ENCODE data around the gene SMIM45.

SMIM45 gene

DNA sequence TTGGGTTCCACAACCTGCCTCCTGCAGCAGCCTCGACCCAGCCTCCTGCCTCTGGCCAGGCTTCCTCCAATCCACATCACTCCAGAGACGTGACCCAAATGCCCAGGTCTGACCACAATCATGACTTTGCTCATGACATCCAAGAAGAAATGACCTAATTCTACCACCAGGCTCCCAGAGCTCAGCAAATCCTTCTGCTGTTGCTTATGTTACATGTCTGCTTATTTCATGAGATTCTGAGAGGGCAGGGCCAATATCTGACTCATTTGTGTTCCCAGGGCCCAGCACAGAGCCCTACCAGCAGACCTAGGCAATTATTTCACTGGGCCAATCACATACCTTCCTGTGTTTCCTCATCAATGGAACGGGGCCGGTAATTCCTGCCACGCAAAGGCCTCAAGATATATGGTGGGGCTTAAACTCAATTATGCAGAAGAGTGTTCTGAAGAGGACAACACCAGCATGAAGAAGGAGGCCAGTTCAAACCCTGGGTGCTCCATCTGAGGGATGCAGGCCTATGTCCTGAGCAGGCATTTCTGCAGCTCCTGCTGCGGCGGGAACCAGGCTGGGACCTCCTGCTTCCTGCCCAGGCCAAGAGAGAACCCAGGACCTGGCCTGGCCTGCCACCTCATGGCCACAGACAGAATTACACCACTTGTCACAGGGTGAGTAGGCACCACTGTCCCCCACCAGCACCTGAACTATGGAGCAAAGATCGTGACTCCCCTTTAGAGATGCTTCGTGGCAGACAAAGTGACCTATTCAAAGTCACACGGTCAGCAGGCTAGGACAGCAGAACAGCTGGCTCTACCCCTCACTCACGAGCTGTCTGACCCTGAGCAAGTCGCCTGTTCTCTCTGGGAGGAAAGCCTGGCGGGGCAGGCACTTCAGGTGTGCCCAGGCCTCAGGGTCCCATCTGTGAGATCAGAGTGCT, 10.9 kb upstream of the SMIM45 start:
- Histone ChIP-seq H3F3A (ENCODE audit: insufficient read depth, low read length, poor library complexity, severe bottlenecking) (no peaks in the 10 kb centered on the region), H2AFZ (ENCODE audit: low read depth, low read length) (no peak overlapping the region), H3K79me2 (replicated peaks; ENCODE audit: insufficient read depth, low read length) (no peaks in the 10 kb centered on the region), H4K20me1 (ENCODE audit: insufficient read depth) (no peaks in the 10 kb centered on the region), H3K4me2 (ENCODE audit: low read length) (no peak overlapping the region), H3K36me3 (ENCODE audit: insufficient read depth, low read length) (no peaks in the 10 kb centered on the region), H3K4me3 (ENCODE audit: low read length) (no peak overlapping the region), H3K9me2 (ENCODE audit: insufficient read depth, low read length) (no peaks in the 10 kb centered on the region), H3K27ac (ENCODE audit: low read length) (no peak overlapping the region), H3K9me3 (ENCODE audit: low read length) (no peaks in the 10 kb centered on the region), H3K9ac (ENCODE audit: low read length) (peak overlapping the region; percentile 3), H3K27me3 (ENCODE audit: insufficient read depth, low read depth, low read length) (no peaks in the 10 kb centered on the region)
- TF ChIP-seq RAD21 (conservative IDR thresholded peaks at IDR 0.05) = peak; percentile 99
- no peak for TF ChIP-seq EP300 (conservative IDR thresholded peaks at IDR 0.05; ENCODE audit: poor library complexity, severe bottlenecking)
- peak; percentile 98 for TF ChIP-seq SMC3 (conservative IDR thresholded peaks at IDR 0.05; ENCODE audit: poor library complexity)
- TF ChIP-seq, protein P1, sequence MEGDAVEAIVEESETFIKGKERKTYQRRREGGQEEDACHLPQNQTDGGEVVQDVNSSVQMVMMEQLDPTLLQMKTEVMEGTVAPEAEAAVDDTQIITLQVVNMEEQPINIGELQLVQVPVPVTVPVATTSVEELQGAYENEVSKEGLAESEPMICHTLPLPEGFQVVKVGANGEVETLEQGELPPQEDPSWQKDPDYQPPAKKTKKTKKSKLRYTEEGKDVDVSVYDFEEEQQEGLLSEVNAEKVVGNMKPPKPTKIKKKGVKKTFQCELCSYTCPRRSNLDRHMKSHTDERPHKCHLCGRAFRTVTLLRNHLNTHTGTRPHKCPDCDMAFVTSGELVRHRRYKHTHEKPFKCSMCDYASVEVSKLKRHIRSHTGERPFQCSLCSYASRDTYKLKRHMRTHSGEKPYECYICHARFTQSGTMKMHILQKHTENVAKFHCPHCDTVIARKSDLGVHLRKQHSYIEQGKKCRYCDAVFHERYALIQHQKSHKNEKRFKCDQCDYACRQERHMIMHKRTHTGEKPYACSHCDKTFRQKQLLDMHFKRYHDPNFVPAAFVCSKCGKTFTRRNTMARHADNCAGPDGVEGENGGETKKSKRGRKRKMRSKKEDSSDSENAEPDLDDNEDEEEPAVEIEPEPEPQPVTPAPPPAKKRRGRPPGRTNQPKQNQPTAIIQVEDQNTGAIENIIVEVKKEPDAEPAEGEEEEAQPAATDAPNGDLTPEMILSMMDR (IDR thresholded peaks at IDR 0.05; ENCODE audit: poor library complexity, severe bottlenecking) = peak; percentile 97

DNA sequence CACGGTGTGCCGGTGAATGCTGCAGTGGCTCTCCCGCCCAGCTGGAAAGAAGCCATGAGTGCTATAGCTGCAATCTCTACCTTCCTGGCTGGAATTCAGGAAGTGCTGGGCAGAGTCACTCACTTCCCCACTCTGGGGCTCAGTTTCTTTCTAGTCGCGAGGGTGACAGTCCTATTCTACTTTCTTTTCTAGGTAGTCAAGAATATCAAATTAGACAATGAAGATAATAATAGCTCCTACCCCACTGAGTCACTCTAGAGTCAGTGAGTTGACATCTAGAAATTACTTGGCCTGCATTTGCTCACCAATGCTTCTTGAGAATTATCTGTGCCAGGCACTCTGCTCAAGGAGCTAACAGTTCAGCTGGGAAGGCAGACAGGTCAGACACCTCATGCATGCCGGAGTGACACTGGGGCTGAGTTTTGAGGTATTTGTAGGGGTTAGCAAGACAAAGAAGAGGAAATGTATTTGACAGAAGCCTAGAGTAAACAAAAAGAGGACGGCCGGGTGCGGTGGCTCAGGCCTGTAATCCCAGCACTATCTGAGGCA, 8.2 kb upstream of the SMIM45 start:
- Histone ChIP-seq H3K27me3 (ENCODE audit: insufficient read depth, low read depth, low read length) (no peaks in the 10 kb centered on the region), H3F3A (ENCODE audit: insufficient read depth, low read length, poor library complexity, severe bottlenecking) (no peaks in the 10 kb centered on the region), H3K27ac (ENCODE audit: low read length) (no peak overlapping the region), H3K9ac (ENCODE audit: low read length) (no peak overlapping the region), H3K4me3 (ENCODE audit: low read length) (no peak overlapping the region), H3K9me3 (ENCODE audit: low read length) (no peaks in the 10 kb centered on the region), H3K4me2 (ENCODE audit: low read length) (no peak overlapping the region), H4K20me1 (ENCODE audit: insufficient read depth) (no peaks in the 10 kb centered on the region), H3K9me2 (ENCODE audit: insufficient read depth, low read length) (no peaks in the 10 kb centered on the region), H2AFZ (ENCODE audit: low read depth, low read length) (no peak overlapping the region), H3K79me2 (replicated peaks; ENCODE audit: insufficient read depth, low read length) (no peaks in the 10 kb centered on the region), H3K36me3 (ENCODE audit: insufficient read depth, low read length) (no peaks in the 10 kb centered on the region)
- TF ChIP-seq EP300 (conservative IDR thresholded peaks at IDR 0.05; ENCODE audit: poor library complexity, severe bottlenecking) (no peak), SMC3 (conservative IDR thresholded peaks at IDR 0.05; ENCODE audit: poor library complexity) (no peak), RAD21 (conservative IDR thresholded peaks at IDR 0.05) (no peak), POLR2AphosphoS5 (IDR thresholded peaks at IDR 0.05) (no peak), MXI1 (conservative IDR thresholded peaks at IDR 0.05; ENCODE audit: poor library complexity, severe bottlenecking) (no peak), EZH2 (IDR thresholded peaks at IDR 0.05; ENCODE audit: borderline replicate concordance, insufficient read depth, low read length, poor library complexity, severe bottlenecking) (no peak), TAF1 (IDR thresholded peaks at IDR 0.05; ENCODE audit: low read depth) (no peak)
- TF ChIP-seq, protein P1 (IDR thresholded peaks at IDR 0.05; ENCODE audit: poor library complexity, severe bottlenecking) = no peak
- TF ChIP-seq, protein P2, sequence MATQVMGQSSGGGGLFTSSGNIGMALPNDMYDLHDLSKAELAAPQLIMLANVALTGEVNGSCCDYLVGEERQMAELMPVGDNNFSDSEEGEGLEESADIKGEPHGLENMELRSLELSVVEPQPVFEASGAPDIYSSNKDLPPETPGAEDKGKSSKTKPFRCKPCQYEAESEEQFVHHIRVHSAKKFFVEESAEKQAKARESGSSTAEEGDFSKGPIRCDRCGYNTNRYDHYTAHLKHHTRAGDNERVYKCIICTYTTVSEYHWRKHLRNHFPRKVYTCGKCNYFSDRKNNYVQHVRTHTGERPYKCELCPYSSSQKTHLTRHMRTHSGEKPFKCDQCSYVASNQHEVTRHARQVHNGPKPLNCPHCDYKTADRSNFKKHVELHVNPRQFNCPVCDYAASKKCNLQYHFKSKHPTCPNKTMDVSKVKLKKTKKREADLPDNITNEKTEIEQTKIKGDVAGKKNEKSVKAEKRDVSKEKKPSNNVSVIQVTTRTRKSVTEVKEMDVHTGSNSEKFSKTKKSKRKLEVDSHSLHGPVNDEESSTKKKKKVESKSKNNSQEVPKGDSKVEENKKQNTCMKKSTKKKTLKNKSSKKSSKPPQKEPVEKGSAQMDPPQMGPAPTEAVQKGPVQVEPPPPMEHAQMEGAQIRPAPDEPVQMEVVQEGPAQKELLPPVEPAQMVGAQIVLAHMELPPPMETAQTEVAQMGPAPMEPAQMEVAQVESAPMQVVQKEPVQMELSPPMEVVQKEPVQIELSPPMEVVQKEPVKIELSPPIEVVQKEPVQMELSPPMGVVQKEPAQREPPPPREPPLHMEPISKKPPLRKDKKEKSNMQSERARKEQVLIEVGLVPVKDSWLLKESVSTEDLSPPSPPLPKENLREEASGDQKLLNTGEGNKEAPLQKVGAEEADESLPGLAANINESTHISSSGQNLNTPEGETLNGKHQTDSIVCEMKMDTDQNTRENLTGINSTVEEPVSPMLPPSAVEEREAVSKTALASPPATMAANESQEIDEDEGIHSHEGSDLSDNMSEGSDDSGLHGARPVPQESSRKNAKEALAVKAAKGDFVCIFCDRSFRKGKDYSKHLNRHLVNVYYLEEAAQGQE (IDR thresholded peaks at IDR 0.05; ENCODE audit: borderline replicate concordance) = no peak

Measured in neural cell (in vitro differentiated cells).